Measurements from ENCODE around the gene ACTR1A. TPM values are rescaled to one million over a fixed set of nuclear protein-coding genes. Genes with fewer than 3 reads are reported as not detected.

The ACTR1A gene
- total and polyA plus RNA-seq, 9 of the 15 experiments (the other 6 are each of a cell fraction or from before 2014, with no cell fraction given) = 36.3 to 77.2 (median 49.6) TPM

DNA sequence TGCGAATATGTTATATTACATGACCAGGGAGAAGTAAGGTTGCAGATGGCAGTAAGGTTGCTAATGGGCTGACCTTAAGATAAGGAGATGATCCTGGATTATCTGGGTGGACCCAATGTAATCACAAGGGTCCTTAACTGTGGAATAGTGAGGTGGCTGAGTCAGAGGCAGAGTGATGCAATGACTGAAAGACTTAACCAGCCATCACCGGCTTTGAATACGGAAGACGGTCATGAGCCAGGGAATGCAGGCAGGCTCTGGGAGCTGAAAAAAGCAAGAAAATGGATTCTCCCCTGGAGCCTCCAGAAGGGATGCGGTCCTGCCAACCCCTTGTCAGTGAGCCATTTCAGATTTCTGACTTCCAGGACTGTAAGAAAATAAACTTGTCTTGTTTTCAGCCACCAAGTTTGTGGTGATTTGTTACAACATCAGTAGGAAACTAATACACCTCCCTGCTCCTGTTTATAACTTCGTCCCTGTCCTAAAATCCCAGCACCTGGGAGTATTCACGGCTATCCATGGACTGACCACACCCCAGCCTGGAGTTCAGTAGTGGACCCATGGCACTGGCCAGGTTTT lies 46.5 kb downstream of the ACTR1A start (continued):
- TF ChIP-seq, protein P1, sequence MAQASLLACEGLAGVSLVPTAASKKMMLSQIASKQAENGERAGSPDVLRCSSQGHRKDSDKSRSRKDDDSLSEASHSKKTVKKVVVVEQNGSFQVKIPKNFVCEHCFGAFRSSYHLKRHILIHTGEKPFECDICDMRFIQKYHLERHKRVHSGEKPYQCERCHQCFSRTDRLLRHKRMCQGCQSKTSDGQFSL (CRISPR knock-in tag; IDR thresholded peaks at IDR 0.05) = peak; percentile 84
- TF ChIP-seq, protein P1 (tag; IDR thresholded peaks at IDR 0.05) = no peak
- TF ChIP-seq, protein P2, sequence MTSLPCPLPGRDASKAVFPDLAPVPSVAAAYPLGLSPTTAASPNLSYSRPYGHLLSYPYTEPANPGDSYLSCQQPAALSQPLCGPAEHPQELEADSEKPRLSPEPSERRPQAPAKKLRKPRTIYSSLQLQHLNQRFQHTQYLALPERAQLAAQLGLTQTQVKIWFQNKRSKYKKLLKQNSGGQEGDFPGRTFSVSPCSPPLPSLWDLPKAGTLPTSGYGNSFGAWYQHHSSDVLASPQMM (CRISPR knock-in tag; IDR thresholded peaks at IDR 0.05) = no peak
- TF ChIP-seq ARNT (IDR thresholded peaks at IDR 0.05) (peak in 1 of 2 experiments; percentile 75; a peak in 1 of 4 replicates), SOX6 (IDR thresholded peaks at IDR 0.05) (peak; percentile 72; the same call in 1 of the 2 replicates), SIX5 (IDR thresholded peaks at IDR 0.05; ENCODE audit: borderline replicate concordance in 1 of 2, insufficient read depth in 1 of 2, low read depth in 1 of 2, low read length in 2 of 2) (no peak), CHCHD3 (CRISPR knock-in tag; IDR thresholded peaks at IDR 0.05) (no peak), RFX7 (CRISPR knock-in tag; IDR thresholded peaks at IDR 0.05) (no peak), SMAD3 (CRISPR knock-in tag; conservative IDR thresholded peaks at IDR 0.05) (peak; percentile 79), IFI16 (CRISPR knock-in tag; IDR thresholded peaks at IDR 0.05) (no peak; the same call in 1 of the 2 replicates), SMAD4 (CRISPR knock-in tag; conservative IDR thresholded peaks at IDR 0.05) (peak; percentile 55; the same call in 1 of the 2 replicates), ZC3H11A (IDR thresholded peaks at IDR 0.05; ENCODE audit: low read depth, low read length) (0 out of 2 replicates have a peak, but pooled peaks have one; percentile 37), SIN3B (IDR thresholded peaks at IDR 0.05; ENCODE audit: low read depth) (no peak), ZNF217 (CRISPR knock-in tag; IDR thresholded peaks at IDR 0.05) (no peak), ZKSCAN1 (IDR thresholded peaks at IDR 0.05; ENCODE audit: low read depth, low read length) (no peak), GATAD2B (IDR thresholded peaks at IDR 0.05; ENCODE audit: borderline replicate concordance) (peak; percentile 16; the same call in 1 of the 2 replicates), MAFF (IDR thresholded peaks at IDR 0.05; ENCODE audit: low read length) (0 out of 2 replicates have a peak, but pooled peaks have one; percentile 4), KLF6 (CRISPR knock-in tag; IDR thresholded peaks at IDR 0.05; ENCODE audit: borderline replicate concordance) (peak; percentile 74; the same call in 1 of the 2 replicates), HDGF (IDR thresholded peaks at IDR 0.05) (no peak), ZNF79 (CRISPR knock-in tag; IDR thresholded peaks at IDR 0.05; ENCODE audit: low read depth) (no peak), PTRF (tag; IDR thresholded peaks at IDR 0.05) (0 out of 2 replicates have a peak, but pooled peaks have one; percentile 37)
- TF ChIP-seq, protein P3, sequence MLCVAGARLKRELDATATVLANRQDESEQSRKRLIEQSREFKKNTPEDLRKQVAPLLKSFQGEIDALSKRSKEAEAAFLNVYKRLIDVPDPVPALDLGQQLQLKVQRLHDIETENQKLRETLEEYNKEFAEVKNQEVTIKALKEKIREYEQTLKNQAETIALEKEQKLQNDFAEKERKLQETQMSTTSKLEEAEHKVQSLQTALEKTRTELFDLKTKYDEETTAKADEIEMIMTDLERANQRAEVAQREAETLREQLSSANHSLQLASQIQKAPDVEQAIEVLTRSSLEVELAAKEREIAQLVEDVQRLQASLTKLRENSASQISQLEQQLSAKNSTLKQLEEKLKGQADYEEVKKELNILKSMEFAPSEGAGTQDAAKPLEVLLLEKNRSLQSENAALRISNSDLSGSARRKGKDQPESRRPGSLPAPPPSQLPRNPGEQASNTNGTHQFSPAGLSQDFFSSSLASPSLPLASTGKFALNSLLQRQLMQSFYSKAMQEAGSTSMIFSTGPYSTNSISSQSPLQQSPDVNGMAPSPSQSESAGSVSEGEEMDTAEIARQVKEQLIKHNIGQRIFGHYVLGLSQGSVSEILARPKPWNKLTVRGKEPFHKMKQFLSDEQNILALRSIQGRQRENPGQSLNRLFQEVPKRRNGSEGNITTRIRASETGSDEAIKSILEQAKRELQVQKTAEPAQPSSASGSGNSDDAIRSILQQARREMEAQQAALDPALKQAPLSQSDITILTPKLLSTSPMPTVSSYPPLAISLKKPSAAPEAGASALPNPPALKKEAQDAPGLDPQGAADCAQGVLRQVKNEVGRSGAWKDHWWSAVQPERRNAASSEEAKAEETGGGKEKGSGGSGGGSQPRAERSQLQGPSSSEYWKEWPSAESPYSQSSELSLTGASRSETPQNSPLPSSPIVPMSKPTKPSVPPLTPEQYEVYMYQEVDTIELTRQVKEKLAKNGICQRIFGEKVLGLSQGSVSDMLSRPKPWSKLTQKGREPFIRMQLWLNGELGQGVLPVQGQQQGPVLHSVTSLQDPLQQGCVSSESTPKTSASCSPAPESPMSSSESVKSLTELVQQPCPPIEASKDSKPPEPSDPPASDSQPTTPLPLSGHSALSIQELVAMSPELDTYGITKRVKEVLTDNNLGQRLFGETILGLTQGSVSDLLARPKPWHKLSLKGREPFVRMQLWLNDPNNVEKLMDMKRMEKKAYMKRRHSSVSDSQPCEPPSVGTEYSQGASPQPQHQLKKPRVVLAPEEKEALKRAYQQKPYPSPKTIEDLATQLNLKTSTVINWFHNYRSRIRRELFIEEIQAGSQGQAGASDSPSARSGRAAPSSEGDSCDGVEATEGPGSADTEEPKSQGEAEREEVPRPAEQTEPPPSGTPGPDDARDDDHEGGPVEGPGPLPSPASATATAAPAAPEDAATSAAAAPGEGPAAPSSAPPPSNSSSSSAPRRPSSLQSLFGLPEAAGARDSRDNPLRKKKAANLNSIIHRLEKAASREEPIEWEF (CRISPR knock-in tag; IDR thresholded peaks at IDR 0.05) = 0 out of 2 replicates have a peak, but pooled peaks have one; percentile 59
- TF ChIP-seq, protein P4, sequence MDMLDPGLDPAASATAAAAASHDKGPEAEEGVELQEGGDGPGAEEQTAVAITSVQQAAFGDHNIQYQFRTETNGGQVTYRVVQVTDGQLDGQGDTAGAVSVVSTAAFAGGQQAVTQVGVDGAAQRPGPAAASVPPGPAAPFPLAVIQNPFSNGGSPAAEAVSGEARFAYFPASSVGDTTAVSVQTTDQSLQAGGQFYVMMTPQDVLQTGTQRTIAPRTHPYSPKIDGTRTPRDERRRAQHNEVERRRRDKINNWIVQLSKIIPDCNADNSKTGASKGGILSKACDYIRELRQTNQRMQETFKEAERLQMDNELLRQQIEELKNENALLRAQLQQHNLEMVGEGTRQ (CRISPR knock-in tag; IDR thresholded peaks at IDR 0.05) = no peak
